GM19372 (cell line): ENCODE measurements around the gene LCP2.
A peak's percentile ranks its signal among the peaks of the same experiment; 100 is the strongest.

Source experiments
- ATAC-seq: cut with Tn5 transposase; IDR thresholded peaks from one replicate; pipeline ENCODE4 v1.9.1; 2021; ENCODE audit warnings: mild to moderate bottlenecking, low read depth, moderate library complexity; ENCODE audit not compliant: unreplicated experiment

Gene LCP2

DNA sequence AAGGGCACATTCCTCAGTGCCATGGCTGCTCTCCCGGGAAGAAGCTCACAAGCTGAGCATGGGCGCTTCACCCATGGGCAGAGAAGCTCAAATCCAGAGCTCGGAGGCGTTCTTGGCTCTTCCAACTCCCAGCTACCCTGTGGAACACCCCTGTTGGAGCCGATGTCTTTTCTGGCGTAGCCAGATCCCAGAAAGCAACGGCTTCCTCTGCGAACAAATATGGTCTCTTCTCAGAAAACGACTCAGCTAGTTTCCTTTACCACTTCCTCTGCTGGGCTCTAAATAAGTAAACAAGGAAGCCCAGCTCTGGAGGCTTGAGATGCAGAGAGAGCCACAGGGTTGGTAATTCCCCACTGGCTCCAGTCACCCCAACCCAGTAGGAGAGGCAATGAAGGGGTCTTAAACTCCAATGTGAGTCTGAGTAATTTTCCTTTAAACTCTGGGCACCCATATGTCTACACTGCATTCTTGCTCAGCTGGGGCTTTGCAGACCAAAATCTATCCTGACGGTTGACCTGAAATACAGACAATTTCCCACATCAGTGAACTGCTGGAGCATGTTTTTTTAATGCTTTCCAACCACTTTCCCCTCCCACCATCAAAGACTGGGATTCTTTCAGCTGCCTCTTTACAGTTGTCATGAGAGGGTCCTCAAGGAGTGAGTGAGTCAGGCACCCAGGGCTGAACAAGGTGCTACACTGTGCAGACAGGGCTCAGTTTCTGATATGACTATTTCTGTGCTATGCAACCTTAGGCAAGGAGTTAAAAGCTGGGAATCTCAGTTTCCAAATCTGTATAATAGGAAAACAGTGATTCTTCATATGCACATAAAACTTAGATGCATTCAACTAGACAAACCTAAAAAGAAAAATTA, at the start of gene LCP2:
Gene LCP2 (minus strand): TSS at position 189 of the 874 bp plus-strand sequence. CDS start 166 bp downstream, at position 23.
- peak; percentile 33 for ATAC-seq

DNA sequence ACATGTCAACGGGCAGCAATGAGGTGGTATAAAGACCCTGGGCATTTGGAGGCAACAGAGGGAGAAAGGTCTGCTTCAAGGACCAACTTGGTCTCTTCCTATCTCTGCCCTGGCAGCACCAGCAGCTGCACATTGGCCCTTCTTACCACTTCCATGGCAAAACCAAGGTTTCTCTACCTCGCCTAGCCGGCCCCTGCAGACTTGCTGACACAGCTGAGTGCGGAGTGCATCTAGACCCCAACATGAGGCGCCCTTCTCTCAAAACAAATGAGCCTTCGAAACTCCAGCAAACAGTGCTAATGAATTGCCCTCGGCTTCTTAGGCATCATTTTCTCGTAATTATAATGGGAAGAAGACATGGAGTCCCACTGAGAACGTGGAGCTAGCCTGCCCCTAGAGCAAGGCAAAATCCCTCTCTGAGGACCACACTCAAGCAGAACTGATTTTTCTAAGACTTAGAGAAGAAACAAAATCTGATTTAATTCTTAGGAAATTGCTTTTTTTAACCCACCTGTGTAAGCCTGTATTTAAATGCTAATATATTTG, 49.5 kb upstream of the LCP2 start:
- no peak for ATAC-seq

DNA sequence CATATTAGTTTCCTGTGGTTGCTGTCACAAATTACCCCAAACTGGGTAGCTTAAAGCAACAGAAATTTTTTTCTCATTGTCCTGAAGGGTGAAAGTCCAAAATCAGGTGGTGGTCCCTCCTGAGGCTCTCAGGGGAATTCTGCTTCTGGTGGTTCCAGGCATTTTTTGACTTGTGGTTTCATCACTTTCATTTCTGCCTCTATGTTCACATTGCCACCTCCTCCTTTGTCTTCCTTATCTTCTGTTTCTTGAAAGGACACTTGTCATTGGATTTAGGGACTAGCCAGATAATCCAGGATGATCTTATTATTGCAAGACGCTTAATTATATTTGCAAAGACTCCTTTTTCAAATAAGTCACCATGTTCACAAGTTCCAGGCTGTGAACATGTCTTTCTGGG, 48.4 kb upstream of the LCP2 start:
- no peak for ATAC-seq

DNA sequence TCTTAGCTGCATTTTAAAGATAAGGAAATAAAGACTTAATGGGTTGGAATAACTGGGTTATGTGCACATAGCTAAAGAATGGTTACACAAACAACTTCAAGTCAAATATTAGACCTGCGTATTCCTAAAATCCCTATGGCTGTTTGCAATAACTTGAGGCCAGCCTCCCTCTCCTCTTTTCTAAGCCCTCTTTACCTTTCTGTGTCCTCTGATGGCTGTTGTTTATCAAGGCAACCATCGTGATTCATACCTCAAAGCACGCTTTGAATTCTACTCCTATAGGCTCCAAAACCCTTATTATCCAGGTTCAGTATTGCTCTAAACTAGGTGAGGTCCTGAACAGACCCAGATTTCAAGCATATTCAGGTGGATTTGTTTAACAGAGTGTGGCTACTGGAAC, 45.6 kb upstream of the LCP2 start:
- ATAC-seq, result no peak

DNA sequence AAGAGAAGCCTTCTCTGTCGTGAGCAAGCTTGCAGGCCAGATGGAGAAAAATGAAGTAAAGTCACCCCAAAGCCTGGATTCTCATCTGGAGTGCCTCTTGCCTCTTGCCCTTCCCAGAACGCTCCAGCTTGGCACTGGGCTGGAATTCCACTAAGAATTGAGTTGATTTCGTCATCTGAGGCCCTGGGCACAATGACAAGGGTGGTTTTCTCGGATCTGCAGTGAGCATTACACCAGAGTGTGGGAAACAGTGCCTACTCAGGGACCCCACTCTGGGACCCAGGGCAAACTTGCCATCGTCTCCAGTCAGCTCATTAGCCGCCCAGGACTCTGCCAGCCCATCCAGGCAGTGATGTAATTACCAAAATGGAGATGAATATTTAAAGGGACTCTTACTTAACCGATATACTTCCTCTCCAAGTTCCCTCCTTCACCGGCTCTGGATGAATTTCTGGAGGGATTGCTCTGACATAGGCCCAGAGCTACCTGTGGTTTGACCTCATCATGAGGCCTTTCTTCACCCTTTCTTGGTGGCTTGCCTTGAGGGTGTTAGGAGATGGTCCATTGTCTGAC, 44.7 kb upstream of the LCP2 start:
- ATAC-seq, result no peak

DNA sequence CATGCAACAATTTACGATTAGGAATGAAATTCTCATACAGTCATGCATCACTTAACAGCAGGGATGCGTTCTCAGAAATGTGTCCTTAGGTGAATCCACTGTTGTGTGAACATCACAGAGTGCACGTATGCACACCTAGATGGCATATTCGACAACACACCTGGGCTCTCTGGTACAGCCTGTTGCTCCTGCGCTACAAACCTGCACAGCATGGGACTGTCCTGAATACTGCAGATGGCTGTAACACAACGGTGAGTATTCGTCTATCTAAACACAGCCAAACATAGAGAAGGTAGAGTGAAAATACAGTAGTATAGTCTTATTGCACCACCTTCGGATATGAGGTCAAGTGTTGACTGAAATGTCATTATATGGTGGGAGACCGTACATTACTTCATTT, 44.0 kb upstream of the LCP2 start:
- no peak for ATAC-seq

DNA sequence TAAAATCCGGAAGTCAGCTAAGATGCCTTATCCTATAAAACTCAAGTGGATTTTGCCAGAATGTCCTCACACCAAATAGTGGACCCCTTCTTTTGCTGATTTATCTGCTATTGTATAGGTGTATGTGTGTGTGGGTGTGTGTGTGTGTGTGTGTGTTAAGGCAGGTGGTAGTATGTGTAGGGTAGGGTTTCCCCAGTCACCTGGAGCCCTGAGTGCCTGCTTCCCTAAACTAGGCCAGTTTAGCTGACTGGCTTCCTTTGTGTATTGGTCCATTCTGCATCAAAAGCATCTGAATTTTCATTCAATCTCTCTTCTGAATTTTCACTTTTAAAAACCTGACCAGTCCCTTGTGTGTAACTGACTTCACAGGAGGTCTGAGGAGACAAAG, 42.2 kb upstream of the LCP2 start:
- ATAC-seq, result no peak

DNA sequence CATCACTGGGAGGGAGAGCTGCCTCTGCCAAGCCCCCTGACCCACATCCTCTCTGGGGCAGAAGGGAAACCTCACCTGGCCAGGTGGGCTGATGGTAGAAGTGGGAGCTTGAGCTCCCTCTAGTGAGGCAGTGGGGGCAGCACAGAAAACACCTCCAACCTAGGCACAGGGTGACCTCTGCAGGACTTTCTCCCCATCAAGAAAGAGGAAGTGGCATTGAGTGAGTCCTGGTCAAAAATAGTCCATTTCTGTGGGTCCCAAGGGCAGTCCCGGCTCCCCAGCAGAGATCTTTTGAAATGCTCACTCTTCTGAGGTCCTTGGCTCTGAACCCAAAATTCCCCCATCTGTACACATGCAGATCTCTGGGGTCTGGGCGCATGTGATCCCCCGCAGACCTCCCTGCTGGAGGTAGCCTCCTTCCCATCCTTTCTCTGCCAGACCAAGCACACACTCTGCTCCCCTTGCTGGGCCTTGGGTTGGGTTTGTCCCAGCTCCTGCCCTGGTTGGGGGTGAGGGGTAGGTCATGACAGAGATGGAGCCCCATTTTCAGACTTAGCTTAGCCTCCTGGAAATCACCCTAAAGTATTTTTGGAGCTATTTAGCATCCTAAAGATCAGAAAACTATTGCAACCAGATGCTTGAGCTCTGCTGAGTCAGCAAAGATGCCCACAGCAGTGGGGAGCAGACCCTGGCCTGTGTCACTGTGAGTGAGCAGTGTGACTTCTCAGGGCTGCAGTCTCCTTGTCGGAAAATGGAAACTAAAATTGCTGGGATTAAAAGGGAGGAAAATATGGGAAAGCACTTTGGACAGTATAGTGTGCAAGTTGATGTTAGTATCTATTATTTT, 41.6 kb upstream of the LCP2 start:
- ATAC-seq, result peak; percentile 95

DNA sequence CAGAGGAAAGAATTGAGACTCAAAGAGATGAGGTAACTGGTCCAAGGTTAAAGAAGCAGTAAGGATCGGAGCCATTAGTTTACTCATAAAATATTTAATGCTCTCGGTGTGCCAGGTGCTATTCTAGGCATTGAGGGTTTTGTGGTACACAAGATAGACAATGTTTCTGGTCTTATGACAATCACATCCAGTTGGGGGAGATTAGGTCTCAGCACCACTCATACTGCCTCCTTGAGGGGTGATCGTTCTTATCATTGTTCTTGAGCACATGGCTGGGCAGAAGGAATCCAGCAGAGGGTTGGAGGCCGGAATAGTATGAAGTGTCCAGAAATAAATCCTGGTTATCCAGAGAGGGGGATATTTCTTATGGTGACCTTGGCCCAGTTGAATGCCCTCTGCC, 40.7 kb upstream of the LCP2 start:
- ATAC-seq, result no peak

DNA sequence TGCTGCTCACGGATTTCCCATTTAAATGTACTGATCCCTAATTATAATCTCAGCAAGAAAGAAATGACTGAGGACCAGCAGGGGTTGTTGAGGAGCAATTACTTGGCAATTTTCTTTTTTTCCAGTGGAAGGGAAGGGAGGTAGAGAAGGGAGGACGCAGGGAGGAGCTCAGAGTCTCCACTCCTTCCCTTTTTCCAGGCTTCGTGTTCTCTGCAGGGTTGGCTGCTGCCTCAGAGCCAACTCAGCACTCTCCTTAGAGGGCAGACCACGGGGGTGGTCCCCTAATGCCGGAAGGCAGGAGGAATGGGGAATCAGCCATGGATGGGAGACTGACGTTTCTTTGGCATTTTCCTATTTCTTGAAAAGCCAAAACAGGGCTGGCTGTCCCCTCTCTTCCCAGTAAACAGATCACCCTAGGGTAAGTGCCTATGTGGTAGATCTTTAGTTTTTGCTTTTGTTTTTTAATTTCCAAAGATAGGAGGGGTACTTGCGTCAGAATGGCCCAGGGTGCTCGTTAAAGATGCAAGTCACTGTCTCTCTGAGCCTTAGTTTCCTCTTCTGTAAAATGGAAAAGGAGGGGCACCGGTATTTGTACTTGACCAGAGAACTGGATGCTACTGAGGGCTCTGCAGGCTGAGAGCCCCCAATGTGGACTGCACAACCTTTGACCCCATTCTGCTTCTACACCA, 39.6 kb upstream of the LCP2 start:
- ATAC-seq, result no peak

DNA sequence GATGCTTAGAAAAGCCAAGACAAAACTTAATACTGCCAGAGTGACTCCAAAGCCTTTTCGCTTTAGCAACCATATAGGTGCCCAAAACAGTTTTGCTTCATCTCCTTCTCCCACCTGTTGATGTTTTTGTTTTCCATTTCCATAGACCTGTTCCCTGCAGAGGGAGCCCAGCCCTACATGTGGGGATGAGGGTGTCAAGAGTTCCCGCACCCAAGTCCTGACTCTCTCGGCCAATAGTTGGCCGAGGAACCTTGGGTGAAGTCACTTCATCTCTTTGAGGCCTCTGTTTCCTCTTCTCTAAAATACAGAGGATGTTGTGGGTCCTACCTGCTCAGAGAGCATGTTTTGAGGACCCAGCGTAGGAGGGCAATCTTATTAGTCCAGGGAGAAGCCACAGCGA, 38.5 kb upstream of the LCP2 start:
- ATAC-seq, result no peak

DNA sequence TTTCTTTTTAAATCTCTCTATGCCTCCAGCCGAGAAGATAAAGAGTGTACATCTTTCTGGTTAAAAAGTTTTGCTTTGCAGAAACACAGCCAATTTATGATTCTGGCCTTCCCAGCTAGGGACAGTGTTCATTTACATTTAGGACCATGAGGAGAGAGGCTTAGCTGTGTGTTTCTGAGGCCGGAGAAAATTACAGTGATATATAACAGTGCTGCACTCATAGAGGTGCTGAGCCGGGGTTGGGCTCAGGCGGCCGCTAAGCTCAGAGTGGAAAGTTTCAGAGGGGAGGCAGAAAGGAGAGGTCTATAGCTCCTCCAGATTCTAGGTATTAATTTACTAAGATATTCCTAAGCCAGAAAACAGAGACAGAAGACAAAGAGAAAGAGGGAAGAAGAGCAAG, 37.0 kb upstream of the LCP2 start:
- no peak for ATAC-seq

DNA sequence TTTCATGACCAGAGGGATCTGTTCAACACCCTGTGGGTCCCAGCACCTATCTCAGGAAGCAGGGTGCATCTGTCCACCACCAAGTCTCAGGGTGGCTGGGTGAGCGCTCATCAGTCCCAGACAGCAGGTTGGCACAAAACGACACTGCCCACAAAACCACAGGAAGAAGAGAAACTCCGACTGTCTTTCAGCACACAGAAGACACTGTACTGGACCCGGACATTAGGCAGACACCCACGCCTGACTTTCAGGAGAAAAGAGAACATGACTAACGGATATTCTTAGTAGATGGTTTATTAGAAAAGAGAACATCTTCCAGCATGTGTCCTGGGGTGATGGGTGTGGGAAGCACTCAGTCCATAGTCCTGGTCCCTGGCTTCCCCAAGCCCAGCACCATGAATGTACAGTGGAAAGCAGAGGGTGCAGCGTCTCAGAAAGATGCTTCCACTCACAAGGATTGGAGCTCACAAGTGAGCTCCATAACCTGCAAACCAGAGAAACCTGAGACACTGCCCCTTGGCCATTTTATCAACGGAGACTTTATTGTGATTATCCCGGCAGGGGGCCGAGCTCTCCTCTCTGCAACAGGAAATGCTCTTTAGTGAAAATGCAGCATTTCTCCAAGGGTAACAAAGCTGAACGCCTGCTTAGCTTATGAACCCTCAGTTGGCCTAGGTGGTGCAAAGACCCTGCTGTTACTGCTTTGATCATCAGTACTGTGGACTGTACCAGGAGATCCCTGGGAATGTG, 35.8 kb upstream of the LCP2 start:
- ATAC-seq, result no peak

DNA sequence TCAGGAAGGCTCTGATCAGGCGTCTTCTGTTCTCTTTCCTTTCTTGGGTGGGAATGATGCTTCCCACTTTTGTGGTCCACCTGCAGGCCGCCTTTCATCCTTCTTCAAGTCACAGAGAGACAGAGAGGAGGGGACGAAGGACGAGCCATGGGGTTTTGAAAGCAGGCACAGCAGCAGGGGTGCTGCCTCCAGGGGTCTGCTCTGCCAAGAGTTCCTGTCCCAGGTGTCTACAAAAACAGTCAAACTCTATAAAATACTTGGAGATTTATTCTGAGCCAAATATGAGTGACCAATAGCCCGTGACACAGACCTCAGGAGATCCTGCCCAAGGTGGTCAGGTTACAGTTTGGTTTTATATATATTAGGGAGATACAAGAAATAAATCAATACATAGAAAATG, 34.5 kb upstream of the LCP2 start:
- no peak for ATAC-seq

DNA sequence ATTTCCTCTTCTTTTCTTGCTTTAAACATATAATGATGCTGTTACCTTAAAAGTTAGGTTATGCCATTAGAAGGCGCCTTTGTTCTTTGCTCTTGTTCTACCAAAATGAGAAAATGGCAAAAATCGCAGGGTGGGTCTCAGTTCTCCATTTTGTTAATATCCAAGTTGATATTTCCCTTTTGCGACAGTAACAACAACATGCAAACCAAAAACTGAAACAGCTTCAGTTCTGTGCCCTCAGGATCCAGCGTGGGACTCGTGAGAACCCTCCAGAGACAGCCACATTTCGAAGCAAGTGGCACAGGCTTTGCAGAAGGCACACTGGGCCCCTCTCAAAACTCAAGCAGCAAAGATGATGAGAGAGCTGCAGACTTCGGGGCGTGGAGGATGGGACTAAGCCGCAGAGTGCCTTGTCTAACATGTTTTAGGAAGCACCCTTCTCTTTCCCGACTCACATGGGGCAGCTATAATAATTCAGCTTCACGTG, 33.0 kb upstream of the LCP2 start:
- ATAC-seq, result no peak

DNA sequence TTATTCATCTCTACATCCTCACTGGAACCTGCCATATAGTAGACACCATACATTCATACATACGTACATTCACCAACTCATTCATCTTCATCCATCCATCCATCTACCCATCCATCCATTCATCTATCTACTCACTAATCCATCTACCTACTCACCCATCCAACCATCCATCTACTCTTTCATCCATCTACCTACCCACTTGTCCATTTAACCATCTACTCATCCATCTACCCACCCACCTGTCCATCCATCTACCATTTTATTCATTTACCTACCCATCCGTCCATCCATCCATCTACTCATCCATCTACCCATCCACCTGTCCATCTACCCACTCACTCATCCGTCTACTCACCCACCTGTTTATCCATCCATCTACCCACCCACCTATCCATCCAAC, 31.9 kb upstream of the LCP2 start:
- ATAC-seq, result no peak

DNA sequence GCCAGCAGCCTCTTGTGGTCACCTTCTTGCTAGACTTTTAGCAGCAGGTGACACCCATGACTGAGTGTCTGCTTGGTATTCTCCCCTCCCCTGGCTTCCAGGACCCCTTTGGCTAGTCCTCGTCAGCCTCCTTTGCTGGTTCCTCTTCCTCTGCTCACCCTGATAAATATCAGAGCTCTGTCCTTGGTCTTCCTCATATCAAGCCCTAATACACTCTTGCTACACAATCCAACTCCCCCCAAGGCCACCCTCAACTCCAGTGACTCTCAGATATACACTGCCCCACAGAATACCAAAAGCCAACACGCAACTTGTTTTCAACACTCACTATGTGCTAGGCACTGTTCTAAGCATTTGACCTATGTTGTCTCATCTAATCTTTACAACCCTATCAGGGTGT, 30.3 kb upstream of the LCP2 start:
- no peak for ATAC-seq

DNA sequence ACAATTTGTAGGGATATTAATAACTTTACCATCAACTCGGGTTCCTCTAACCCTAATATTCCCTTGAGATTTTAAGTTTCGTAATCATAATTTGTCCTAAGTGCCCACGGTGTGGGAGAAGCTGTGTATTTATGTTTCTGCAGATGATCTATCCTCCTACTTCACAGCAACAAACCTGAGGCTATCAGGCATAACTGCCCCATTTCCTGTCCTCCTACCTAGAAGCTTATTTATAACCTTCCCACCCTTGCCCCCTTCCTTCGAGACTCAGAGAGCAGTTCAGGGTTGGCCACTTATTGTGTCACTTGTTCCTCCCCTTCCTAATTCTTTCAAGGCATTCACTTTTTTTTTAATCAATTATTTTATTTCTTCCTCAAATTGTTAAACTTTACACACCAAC, 29.6 kb upstream of the LCP2 start:
- peak; percentile 31 for ATAC-seq

DNA sequence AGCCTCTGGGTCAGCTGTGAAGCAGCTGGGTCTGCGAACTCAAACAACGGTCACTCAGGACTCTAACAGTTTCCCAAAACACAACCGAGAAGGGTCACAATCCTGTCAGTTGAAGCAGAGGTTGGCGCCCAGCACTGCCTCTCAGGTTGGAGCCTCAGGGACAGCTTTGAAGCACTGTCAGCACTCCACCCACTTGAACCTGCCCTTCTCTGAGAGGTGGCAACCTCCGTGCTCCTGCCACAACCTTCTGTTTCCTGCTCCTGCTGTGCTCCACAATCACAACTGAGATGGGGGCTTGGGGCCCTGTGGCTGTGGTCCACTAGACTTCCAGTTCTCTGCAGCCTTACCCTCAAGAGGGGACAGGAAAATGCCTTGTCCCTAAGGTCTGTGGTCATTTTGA, 21.7 kb upstream of the LCP2 start:
- ATAC-seq, result no peak

DNA sequence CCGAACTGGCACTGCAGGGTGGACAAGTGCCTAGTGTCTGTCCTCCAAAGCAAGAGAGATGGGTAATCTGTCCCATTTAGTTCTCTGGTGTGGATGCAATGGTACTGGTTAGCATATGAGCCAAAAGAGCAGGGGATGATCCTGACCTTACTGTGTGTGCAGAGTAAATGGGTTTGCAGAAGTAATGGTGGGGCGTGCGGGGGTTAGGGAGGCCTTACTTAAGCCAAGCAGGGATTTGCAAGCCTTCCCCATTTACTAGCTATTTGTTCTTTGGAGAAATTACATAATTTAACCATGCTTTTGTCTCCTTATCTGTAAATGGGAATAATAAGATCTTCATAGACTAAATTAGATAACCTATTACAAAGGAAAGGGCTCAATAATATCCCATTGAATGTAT, 19.9 kb upstream of the LCP2 start:
- ATAC-seq, result no peak
